Lower leg skin (tissue), 3 donors: ENCODE data around the gene PRAMEF1.

Source experiments
- CTCF ChIP-seq, 3 donors: fragments of 450-650 bp; IDR thresholded peaks; one replicate each; pipeline ENCODE4 v1.5.1; 2016; ENCODE audit warnings: antibody characterized with exemption in 3 of 3, mild to moderate bottlenecking in 3 of 3, moderate library complexity in 2 of 3
- POLR2A ChIP-seq, 2 donors: fragments of 450-650 bp; IDR thresholded peaks; one replicate each; pipeline ENCODE4 v1.6.1; 2016 to 2017; ENCODE audit warnings: antibody characterized with exemption in 2 of 2, mild to moderate bottlenecking in 1 of 2, moderate library complexity in 1 of 2

DNA sequence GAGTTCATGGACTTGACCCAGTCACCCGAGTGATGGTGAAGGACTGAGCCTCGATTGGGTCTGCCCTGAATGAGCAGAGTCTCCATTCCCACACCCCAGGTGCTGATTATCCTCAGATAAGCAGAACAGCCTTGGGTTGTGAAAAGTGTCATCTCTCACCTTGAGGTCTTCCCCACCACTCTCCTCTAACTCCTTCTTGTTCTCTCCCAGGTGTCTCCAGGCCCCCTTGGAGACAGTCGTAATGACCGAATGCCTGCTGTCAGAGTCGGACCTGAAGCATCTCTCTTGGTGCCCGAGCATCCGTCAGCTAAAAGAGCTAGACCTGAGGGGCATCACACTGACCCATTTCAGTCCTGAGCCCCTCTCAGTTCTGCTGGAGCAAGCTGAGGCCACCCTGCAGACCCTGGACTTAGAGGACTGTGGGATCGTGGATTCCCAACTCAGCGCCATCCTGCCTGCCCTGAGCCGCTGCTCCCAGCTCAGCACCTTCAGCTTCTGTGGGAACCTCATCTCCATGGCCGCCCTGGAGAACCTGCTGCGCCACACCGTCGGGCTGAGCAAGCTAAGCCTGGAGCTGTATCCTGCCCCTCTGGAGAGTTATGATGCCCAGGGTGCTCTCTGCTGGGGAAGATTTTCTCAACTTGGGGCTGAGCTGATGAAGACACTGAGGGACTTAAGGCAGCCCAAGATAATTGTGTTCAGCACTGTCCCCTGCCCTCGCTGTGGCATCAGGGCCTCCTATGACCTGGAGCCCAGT, 14.2 kb upstream of the PRAMEF1 start:
- TF ChIP-seq POLR2A (IDR thresholded peaks at IDR 0.05) (no peak), CTCF (IDR thresholded peaks at IDR 0.05) (no peak)
